Activated T-helper 2 cell treated with anti-CD3 and anti-CD28 coated beads, Interferon-gamma antibody, Interleukin-2, Interleukin-4, amounts not matched to agents 10 μg/mL and 5 μg/mL and 100 μg/mL, durations not matched to agents 14 hours and 24 hours and 36 hours (primary cell): ENCODE data around the gene SLC6A20. TPM values are rescaled to one million over a fixed set of nuclear protein-coding genes. Genes with fewer than 3 reads are reported as not detected.

Experiments
- DNase-seq: peaks from one replicate; pipeline ENCODE4 v3.0.0; 2021; ENCODE audit warnings: low spot score
- H3K27ac Mint-ChIP-seq: one replicate; pipeline ENCODE4 v1.8.0; 2021; ENCODE audit warnings: mixed read lengths
- H3K27me3 Mint-ChIP-seq: one replicate; pipeline ENCODE4 v1.8.0; 2021; ENCODE audit warnings: low read depth, mixed read lengths
- H3K36me3 Mint-ChIP-seq: one replicate; pipeline ENCODE4 v1.8.0; 2021; ENCODE audit warnings: low read depth, mixed read lengths
- H3K4me1 Mint-ChIP-seq: one replicate; pipeline ENCODE4 v1.8.0; 2021; ENCODE audit warnings: low read depth, mixed read lengths
- H3K4me3 Mint-ChIP-seq: one replicate; pipeline ENCODE4 v1.8.0; 2021; ENCODE audit warnings: low read depth, mild to moderate bottlenecking, moderate library complexity, mixed read lengths
- H3K9me3 Mint-ChIP-seq: one replicate; pipeline ENCODE4 v1.8.0; 2021; ENCODE audit warnings: mixed read lengths
- intact Hi-C: fragments of 100-400 bp; cut with micrococcal nuclease; formaldehyde crosslinking; loops from one replicate; pipeline ENCODE4 v1.15.1; 2023
- total RNA-seq: library from RNA; stranded (reverse); gene quantifications from 2 replicates; pipeline ENCODE4 v1.2.3, GENCODE V29; 2022

SLC6A20 gene
- total RNA-seq, 1 donor from 2014 or later = not detected

DNA sequence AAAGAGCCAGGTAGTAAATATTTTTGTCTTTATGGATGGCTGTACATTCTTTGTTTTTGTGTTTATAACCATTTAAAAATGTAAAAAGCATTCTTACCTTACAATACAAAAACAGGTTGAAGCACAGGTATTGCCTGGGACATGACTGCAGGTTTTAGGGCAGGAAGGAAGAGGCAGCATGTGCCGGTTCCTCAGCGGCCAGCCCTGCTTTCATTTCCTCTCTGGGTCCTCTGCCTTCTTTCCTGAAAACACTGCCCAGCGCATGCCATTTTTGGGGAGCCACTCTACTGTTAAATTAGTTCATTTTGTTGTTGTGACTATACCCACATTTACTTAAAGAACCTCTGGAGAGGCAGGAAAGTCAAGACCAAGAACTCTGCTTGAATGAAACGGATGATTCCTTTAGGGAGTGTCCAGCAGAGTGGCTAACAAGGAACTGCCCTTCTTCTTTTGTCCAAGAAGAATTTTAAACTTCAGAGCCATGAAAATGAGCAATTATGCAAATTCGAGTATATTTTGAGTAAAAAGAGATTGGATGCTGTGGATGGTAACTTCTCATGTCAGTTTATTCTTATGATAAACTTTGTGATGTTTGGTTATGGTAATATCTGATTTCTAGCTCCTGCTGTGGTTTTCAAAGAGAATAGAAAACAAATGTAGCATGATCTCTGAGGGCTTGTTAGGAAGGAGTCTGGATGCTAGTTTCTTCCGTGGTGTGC, 54.4 kb downstream of the SLC6A20 start:
- Mint-ChIP-seq H3K4me3 (no peak overlapping the region), H3K27me3 (no peaks in the 10 kb centered on the region), H3K4me1 (peaks cover 22% of the 10 kb centered on the region), H3K27ac (peak overlapping the region; percentile 31), H3K9me3 (no peaks in the 10 kb centered on the region), H3K36me3 (peaks cover 71% of the 10 kb centered on the region)
- intact Hi-C loops = no loop called here
- DNase-seq = no peak

DNA sequence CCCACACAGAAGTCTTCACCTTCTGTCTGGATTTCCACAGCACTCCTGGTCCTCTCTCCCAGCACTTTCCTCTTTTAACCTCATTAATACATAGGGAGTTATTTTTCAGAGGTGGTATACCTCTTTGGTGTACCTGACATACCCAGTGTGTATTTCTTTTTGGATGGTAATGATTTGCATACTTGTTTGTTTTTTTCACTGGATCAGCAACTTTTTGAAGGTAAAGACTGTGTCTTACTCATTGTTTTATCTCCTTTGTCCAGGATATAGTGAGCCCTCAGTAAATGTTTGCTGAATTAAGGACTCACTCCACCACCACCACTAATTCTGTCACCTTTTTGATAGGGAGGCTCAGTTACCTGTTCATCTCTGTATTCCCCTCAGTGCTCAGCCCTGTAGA, 55.1 kb downstream of the SLC6A20 start:
- no peak overlapping the region for H3K4me3 Mint-ChIP-seq
- peaks cover 28% of the 10 kb centered on the region for H3K4me1 Mint-ChIP-seq
- H3K9me3 Mint-ChIP-seq = no peaks in the 10 kb centered on the region
- intact Hi-C loops = no loop called here
- peaks cover 77% of the 10 kb centered on the region for H3K36me3 Mint-ChIP-seq
- no peaks in the 10 kb centered on the region for H3K27me3 Mint-ChIP-seq
- DNase-seq = no peak
- no peak overlapping the region for H3K27ac Mint-ChIP-seq

DNA sequence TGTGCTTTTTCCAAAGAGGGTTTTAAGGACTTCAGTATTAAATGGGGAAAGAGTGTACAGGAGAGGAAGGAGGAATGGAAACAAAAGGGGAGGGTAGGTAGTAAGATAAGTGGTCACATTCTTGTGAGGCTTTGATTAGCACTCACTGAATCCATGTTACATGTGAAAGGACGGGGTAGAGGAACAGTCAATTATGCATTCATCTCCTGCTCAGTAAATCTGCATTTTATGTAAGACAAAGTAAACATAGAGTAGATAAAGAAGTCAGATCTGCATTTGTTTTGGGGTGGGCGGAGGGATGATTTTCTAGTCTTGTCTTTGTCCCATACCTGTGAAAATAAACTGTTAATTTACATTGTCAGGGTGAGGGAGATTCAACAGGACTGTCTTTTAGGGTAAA, 56.3 kb downstream of the SLC6A20 start:
- Mint-ChIP-seq H3K9me3 (no peaks in the 10 kb centered on the region), H3K4me1 (peaks cover 31% of the 10 kb centered on the region), H3K27me3 (no peaks in the 10 kb centered on the region), H3K4me3 (no peak overlapping the region), H3K27ac (no peak overlapping the region), H3K36me3 (peaks cover 80% of the 10 kb centered on the region)
- no peak for DNase-seq
- intact Hi-C loops = no loop called here

DNA sequence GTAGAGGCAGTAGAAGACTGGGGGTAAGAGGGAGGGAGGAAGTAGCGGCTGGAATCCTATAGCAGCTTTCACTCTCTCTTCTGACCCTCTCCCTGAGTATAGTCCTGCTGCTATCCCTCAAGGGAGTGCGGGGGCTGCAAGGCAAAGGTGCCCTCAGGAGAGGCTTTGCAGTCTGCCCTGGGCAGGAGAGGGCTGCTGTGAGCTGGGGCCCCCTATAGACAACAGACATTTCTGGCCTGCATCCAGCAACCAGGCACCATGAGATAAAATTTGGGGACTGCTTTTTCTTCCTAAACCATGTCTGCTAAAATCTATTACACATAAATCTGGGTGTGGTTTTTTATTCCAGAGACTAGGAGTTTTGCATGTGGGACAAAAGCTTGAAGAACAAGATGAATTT, 59.1 kb downstream of the SLC6A20 start:
- Mint-ChIP-seq H3K27ac (no peak overlapping the region), H3K27me3 (no peaks in the 10 kb centered on the region), H3K4me1 (peaks cover 28% of the 10 kb centered on the region), H3K9me3 (no peaks in the 10 kb centered on the region), H3K36me3 (peaks cover 87% of the 10 kb centered on the region), H3K4me3 (no peak overlapping the region)
- DNase-seq = no peak
- intact Hi-C loops = no loop called here

DNA sequence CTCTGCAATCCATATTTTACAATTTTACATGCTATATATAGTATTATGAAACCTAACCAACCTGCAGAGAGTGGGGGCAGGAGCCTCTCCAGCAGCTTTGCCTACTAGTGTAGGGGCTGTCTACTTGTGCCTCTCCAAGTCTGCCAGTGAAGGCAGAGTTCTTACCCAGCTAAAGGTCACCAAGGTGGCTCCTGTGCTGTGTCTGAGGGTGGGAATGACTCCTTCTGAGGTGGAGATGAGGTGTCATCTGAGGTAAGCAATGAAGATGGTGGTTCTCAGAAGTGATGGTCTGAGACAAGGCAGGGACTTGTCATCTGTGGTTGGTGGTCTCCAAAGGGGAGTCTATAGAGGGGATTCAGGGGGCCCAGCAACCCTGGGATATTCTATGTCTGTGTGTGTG, 59.6 kb downstream of the SLC6A20 start:
- Mint-ChIP-seq H3K4me3 (no peak overlapping the region), H3K9me3 (no peaks in the 10 kb centered on the region), H3K27me3 (no peaks in the 10 kb centered on the region), H3K36me3 (peaks cover 85% of the 10 kb centered on the region), H3K4me1 (peaks cover 23% of the 10 kb centered on the region), H3K27ac (peak overlapping the region; percentile 13)
- DNase-seq = no peak
- intact Hi-C loops = no loop called here

DNA sequence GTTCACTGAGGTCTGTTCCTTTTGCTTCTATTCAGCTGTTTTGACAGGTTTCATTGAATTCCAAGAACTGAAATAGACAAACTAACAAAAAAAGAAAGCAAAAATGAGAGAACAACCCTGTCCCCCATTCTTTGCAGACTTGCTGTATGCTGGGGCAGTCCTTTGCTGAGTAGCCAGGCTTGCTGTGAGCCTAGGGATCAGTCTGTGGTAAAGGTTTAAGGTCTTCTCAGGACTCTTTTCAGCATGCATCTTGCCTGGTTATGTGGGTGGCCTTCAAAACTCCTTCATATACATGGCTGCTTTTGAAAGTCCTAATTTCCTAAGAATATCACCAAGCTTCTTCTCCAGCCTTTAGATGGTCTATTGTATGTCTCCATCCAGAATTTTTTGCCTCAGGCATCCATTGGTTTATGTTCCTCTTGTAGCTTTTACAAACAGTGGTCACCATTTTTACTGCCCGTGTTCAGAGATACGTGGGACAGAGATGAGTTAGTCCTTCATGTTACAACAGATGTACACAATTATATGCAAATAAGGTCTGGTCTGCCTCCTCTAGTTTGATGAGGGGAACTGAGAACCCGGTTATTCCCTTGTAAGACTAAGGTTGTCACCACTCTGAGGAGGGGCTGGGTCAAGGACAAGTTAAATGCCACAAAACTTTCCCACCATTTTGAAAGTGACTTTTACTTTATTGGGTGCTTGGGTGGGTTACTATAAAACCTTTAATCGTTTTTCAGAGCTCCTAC, 65.8 kb downstream of the SLC6A20 start:
- no peaks in the 10 kb centered on the region for H3K27me3 Mint-ChIP-seq
- H3K9me3 Mint-ChIP-seq = no peaks in the 10 kb centered on the region
- no peak overlapping the region for H3K4me3 Mint-ChIP-seq
- H3K36me3 Mint-ChIP-seq = peaks cover 78% of the 10 kb centered on the region
- no peak for DNase-seq
- H3K27ac Mint-ChIP-seq = no peak overlapping the region
- intact Hi-C loops = no loop called here
- peaks cover 18% of the 10 kb centered on the region for H3K4me1 Mint-ChIP-seq

DNA sequence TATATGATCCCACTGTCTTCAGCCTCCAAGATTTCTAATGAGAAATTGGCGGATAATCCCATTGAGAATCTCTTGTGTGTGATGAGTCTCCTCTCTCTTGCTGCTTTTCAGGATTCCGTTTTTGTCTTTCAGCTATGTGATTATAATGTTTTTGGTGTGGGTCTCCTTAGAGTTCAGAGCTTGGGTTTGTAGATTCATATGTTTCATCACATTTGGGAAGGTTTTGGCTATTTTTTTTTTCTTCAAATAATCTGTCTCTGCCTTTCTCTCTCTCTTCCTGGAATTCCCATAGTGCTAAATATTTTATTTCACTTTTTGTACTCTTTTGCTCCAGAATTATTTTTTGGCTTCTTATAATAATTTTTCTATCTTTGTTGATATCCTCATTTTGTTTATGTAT, 66.7 kb downstream of the SLC6A20 start:
- Mint-ChIP-seq H3K4me3 (no peak overlapping the region), H3K27ac (no peak overlapping the region), H3K27me3 (no peaks in the 10 kb centered on the region), H3K9me3 (no peaks in the 10 kb centered on the region), H3K36me3 (peaks cover 77% of the 10 kb centered on the region), H3K4me1 (peaks cover 18% of the 10 kb centered on the region)
- intact Hi-C loops = no loop called here
- DNase-seq = no peak

DNA sequence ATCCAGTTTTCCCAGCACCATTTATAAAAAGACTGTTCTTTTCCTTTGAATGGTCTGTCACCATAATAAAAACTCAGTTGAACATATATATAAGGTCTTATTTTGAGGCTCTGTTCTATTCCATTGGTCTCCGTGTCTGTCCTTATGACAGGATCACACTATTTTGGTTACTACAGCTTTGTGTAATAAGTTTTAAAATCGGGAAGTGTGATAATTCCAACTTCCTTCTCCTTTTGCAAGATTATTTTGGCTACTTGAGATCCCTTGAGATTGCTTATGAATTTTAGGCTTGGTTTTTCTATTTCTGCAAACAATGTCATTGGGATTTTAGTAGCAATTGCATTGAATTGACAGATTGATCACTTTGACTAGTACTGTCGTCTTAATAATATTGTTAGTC, 71.4 kb downstream of the SLC6A20 start:
- Mint-ChIP-seq H3K36me3 (peaks cover 75% of the 10 kb centered on the region), H3K4me3 (no peak overlapping the region), H3K27me3 (no peaks in the 10 kb centered on the region), H3K27ac (no peak overlapping the region), H3K9me3 (no peaks in the 10 kb centered on the region), H3K4me1 (peaks cover 17% of the 10 kb centered on the region)
- intact Hi-C loops = no loop called here
- DNase-seq = no peak

DNA sequence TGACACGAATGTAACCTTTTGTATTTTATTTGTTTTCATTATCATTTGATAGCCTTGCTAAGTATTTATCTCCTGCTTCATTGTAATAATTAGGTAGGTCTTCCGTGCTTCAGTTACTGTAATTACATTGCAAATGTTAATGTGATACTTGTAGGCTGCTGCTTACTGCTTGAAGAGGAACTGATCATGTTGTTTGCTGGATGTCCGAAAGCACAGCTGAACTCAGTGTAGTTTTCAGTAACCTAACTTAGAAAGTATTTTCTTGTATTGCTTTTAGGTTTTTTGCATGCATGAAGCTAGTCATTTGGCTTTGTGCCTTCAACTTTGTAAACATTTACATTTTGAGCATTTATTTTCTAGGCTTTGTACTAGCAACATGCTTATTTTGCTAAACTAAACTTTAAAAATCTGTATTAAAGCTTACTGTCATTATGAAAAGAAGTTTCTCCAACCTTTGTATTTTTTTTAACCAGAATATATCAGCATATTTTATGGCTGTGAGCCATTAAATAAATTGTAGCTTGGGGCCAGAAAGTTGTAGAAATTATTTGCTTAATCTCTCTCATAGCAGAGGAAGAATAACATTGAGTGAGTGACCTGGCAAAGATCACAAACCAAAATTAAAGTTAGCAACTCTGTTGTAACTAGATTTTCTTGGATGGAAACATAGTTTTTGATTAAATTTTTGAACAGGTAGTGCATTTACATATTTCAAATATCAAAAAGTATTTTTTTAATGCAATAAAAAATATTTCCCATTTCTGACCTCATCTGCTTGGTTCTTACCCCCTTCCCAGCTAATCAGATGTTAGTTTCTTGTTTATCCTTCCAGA, 76.5 kb downstream of the SLC6A20 start:
- intact Hi-C loops = no loop called here
- Mint-ChIP-seq H3K9me3 (no peaks in the 10 kb centered on the region), H3K27ac (no peak overlapping the region), H3K4me3 (no peak overlapping the region), H3K4me1 (peaks cover 16% of the 10 kb centered on the region), H3K27me3 (no peaks in the 10 kb centered on the region), H3K36me3 (peaks cover 73% of the 10 kb centered on the region)
- DNase-seq = no peak

DNA sequence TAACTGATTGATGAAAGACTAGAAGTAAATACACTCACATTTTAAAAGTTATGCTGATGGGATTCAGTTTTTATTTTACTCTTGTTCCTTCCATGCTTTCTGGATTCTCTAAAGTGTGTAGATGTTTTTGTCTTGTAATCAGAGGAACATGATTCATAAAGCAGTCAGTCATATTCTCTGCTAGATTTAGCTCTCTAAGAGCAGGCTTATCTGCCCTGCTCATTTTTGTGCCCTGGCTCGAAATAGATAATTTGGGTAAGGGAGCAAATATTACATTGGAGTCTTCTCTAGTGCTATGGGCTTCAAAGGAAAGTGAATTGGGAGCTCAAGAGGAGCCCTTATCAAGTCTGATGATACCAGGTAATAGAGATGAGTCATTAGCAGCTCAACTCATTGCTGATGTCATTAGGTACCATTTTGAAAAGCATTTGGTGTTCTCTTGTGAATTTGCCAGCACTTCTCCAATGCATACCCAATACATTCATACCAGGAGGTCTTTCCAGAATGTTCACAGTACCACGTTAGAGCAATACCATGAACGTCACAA, 79.5 kb downstream of the SLC6A20 start:
- Mint-ChIP-seq H3K27ac (peak overlapping the region; percentile 61), H3K27me3 (no peaks in the 10 kb centered on the region), H3K4me1 (peaks cover 25% of the 10 kb centered on the region), H3K36me3 (peaks cover 61% of the 10 kb centered on the region), H3K4me3 (no peak overlapping the region), H3K9me3 (no peaks in the 10 kb centered on the region)
- DNase-seq = no peak
- intact Hi-C loops = no loop called here

DNA sequence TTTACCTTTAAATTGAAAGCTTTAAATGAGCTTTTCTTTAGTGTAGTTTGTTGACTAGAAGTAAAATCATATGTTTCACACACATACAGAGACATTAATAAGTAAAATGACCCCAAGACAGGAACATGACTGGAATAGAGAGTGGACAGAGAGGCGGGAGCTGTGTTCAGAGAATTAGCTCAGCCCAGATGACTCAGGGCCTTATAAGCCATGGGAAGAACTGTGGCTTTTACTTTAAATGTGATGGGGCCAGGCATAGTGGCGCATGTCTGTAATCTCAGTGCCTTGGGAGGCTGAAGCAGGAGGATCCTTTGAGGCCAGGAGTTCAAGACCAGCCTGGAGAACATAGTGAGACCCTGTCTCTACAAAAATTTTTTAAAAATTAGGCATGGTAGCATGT, 80.4 kb downstream of the SLC6A20 start:
- intact Hi-C loops = no loop called here
- Mint-ChIP-seq H3K27me3 (no peaks in the 10 kb centered on the region), H3K4me1 (peaks cover 27% of the 10 kb centered on the region), H3K36me3 (peaks cover 68% of the 10 kb centered on the region), H3K9me3 (no peaks in the 10 kb centered on the region), H3K27ac (peak overlapping the region; percentile 50), H3K4me3 (no peak overlapping the region)
- no peak for DNase-seq

DNA sequence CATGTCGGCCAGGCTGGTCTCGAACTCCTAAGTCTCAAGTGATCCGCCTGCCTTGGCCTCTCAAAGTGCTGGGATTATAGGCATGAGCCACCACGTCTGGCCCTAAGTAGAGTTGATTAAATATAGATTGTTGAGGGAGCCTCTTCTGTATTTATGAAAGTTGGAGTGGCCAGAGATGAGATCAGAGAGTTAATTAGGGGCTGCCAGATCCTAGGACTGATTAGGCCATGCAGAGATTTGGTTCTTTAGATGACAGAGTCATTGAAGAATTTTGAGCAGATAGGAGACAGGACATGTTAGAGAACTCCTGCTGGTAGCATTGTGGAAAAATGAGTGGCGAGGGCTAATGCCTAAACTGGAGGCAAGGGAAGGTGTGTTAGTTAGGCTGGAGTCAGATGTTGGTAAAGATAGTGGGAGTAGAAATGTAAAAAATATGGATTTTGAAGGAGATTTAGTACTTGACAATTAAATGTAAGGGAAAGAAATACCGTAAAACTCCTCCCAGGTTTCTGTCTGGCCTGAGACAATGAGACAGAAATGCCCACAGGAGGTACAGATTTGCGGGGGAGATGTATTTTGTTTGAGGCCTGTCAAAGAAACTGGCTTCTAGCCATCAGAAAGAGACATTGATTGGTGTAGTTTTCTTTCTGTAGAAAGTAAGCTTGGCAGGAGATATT, 83.8 kb downstream of the SLC6A20 start:
- no peak for DNase-seq
- H3K4me3 Mint-ChIP-seq = no peak overlapping the region
- intact Hi-C loops = no loop called here
- peaks cover 66% of the 10 kb centered on the region for H3K36me3 Mint-ChIP-seq
- H3K27ac Mint-ChIP-seq = peak overlapping the region; percentile 5
- peaks cover 26% of the 10 kb centered on the region for H3K4me1 Mint-ChIP-seq
- no peaks in the 10 kb centered on the region for H3K27me3 Mint-ChIP-seq
- no peaks in the 10 kb centered on the region for H3K9me3 Mint-ChIP-seq
